ENCODE data around the gene MKX. TPM values are rescaled to one million over a fixed set of nuclear protein-coding genes. Genes with fewer than 3 reads are reported as not detected.

The MKX gene
- polyA plus RNA-seq, 3 donors from 2014 or later = not detected

DNA sequence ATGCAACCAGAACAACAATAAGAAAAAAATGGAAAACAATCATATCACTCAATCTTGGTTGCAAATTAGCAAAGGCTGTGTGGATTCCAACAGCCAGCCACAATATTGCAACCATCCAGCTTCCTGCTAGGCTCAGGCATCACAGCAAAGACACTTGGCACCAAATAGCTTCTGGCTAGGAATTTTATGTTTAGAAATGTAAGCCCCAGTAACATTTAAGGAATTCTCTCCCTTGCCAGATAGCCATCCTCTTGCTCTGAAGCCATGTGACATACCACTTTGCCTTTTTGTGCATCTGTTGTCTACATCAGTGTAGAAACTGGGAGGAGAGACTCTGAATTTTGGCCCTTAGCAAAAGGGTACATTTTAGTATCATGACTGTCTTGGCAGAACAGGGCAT is 22.2 kb downstream of the MKX start:
- Mint-ChIP-seq H3K4me1 (no peaks in the 10 kb centered on the region), H3K27ac (no peak overlapping the region), H3K9me3 (no peaks in the 10 kb centered on the region), H3K4me3 (no peak overlapping the region), H3K36me3 (no peaks in the 10 kb centered on the region), H3K27me3 (ENCODE audit: low read depth in 3 of 3) (peaks cover 0 to 10% (median 2%) of the 10 kb centered on the region in 3 donors)
- no peak for DNase-seq

DNA sequence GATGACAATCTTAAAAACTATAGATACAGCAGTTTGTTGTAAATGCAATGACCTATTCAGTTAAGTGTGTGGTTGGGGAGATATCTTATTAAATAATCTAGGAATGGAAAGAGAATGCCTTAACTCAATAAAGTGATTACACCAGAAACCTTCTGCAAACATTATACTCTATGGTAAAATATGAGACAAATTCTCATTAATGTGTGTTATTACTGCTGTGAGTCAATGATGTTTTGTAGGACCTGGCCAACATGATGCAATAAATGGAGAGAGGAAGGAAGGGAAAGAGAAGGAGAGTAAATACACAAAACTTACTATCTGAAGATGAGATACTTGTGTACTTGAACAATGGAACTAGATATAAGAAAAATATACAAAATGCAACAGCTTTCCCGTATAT is 25.1 kb downstream of the MKX start:
- H3K27me3 Mint-ChIP-seq (ENCODE audit: low read depth in 3 of 3) = peaks cover 0 to 10% (median 2%) of the 10 kb centered on the region in 3 donors
- no peaks in the 10 kb centered on the region for H3K9me3 Mint-ChIP-seq
- no peak overlapping the region for H3K27ac Mint-ChIP-seq
- DNase-seq = no peak
- no peaks in the 10 kb centered on the region for H3K4me1 Mint-ChIP-seq
- no peak overlapping the region for H3K4me3 Mint-ChIP-seq
- H3K36me3 Mint-ChIP-seq = no peaks in the 10 kb centered on the region

DNA sequence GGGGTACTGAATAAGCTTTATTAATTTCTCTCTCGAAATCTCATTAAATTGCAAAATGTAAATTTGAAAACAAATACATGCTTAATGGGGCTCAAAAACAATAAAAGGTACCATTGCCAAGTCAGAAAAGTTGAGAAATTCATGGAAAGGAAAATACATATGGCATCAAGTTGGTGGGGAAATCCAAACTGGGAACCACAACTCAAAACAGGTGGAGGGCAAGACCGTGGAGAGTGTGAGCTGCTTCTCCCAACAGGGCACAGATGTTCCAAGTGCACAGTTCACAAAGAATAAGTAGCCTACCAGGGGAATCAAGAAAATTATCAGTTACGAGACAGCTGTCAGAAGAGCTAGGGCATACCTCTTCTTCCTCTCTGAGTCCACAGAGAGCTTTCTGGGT is 26.6 kb downstream of the MKX start:
- DNase-seq = no peak
- Mint-ChIP-seq H3K4me3 (no peak overlapping the region), H3K27ac (no peak overlapping the region), H3K27me3 (ENCODE audit: low read depth in 3 of 3) (peaks cover 0 to 7% (median 2%) of the 10 kb centered on the region in 3 donors), H3K9me3 (no peaks in the 10 kb centered on the region), H3K36me3 (no peaks in the 10 kb centered on the region), H3K4me1 (no peaks in the 10 kb centered on the region)

DNA sequence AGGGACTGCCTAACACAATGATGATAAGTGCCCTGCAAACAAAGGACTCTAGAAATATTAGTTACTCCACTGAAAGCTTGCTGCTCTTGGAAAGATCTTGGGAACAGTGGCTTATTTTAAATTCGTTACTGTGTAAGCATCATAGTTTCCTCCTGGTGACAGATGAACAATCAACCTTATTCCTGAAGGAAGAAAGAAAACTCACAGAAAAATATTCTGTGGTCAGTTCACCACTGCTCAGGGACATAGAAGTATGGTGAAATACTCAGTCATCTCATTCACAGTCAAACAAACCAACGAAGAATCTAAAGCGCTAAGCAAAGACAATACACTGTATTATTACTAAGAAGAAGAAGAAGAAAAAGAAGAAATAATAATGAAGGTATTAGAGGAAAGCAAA is 27.8 kb downstream of the MKX start:
- Mint-ChIP-seq H3K9me3 (no peaks in the 10 kb centered on the region), H3K4me1 (no peaks in the 10 kb centered on the region), H3K36me3 (no peaks in the 10 kb centered on the region), H3K4me3 (no peak overlapping the region), H3K27ac (no peak overlapping the region), H3K27me3 (ENCODE audit: low read depth in 3 of 3) (peaks cover 0 to 4% (median 3%) of the 10 kb centered on the region in 3 donors)
- DNase-seq = no peak

DNA sequence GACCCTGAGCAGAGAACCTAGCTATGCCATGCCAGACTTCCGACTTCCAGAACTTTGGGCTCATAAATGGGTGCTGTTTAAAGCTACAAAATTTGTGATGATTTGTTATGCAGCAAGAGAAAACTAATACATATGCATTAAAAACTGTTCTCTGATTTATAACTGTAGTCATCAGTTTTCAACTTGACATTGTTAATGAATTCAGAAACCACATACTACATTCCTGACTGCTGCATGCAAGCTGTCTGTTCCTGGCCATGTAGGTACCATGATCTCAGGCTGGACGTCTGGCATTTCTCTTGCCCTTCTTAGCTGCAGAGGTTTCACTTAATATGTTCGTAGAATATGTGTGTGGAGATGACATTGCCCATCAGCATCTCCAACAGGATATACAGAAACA is 28.4 kb downstream of the MKX start:
- no peaks in the 10 kb centered on the region for H3K36me3 Mint-ChIP-seq
- H3K9me3 Mint-ChIP-seq = no peaks in the 10 kb centered on the region
- DNase-seq = no peak
- no peak overlapping the region for H3K27ac Mint-ChIP-seq
- peaks cover 0 to 4% (median 3%) of the 10 kb centered on the region in 3 donors for H3K27me3 Mint-ChIP-seq (ENCODE audit: low read depth in 3 of 3)
- H3K4me3 Mint-ChIP-seq = no peak overlapping the region
- no peaks in the 10 kb centered on the region for H3K4me1 Mint-ChIP-seq

DNA sequence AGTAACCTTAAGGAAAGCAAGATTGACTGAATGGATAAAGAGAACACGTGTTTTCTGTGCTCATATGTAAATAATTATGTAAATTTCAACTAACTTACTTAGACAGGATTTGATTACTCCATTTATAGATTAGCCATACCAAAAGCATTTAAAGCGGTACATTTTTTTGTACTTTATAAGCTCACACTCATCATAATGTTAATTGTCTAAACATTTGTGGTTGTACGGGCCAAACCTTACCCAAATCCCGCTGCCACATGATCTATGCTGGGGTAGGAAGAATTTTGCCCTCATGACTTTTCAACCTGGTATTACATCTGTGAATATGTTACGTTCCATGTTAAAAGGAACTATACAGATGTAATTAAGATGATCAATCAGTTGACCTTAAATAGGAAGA is 29.1 kb downstream of the MKX start:
- Mint-ChIP-seq H3K9me3 (no peaks in the 10 kb centered on the region), H3K27ac (no peak overlapping the region), H3K27me3 (ENCODE audit: low read depth in 3 of 3) (peaks cover 0 to 9% (median 3%) of the 10 kb centered on the region in 3 donors), H3K4me1 (no peaks in the 10 kb centered on the region), H3K4me3 (no peak overlapping the region), H3K36me3 (no peaks in the 10 kb centered on the region)
- DNase-seq = no peak

DNA sequence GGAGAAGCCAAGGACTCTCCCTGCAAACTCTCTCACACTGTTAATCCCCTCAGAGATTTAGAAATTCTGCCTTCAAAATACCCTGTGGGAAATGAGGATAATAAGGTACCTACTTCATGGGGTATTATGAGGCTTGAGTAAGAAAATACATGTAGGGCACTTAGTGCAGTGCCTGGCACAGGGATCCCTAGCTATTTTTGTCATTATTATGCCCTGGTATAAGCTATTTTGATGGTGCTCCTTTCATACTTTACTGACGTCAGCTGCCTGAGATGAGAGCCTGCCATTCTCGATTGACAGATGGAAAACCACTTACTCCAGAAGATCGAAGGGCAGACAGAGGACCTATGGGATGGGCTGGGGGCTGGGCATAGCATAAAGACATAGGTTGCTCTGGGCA is 30.1 kb downstream of the MKX start:
- Mint-ChIP-seq H3K4me1 (no peaks in the 10 kb centered on the region), H3K27ac (no peak overlapping the region), H3K4me3 (no peak overlapping the region), H3K27me3 (ENCODE audit: low read depth in 3 of 3) (peaks cover 0 to 10% (median 3%) of the 10 kb centered on the region in 3 donors), H3K9me3 (no peaks in the 10 kb centered on the region), H3K36me3 (no peaks in the 10 kb centered on the region)
- no peak for DNase-seq

DNA sequence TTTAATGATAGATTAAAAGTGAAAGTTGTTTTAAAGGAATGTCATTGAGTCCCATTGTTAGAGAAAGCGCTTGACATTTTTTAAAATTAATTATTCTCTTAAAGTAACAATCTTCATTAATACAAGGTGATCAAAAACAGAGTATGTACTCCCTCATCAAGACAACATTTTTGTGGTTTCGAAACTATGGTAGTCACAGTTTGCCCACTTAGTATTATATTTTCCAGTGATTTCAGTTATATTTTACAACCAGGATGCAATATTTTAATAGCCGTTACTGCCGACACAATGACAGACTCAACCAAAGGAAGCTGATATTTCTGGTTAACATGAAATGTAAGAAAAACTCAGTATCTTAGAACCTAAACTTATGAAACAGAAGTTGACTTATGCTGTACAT is 31.3 kb downstream of the MKX start:
- H3K36me3 Mint-ChIP-seq = no peaks in the 10 kb centered on the region
- no peaks in the 10 kb centered on the region for H3K9me3 Mint-ChIP-seq
- no peak overlapping the region for H3K27ac Mint-ChIP-seq
- peaks cover 0 to 8% (median 2%) of the 10 kb centered on the region in 3 donors for H3K27me3 Mint-ChIP-seq (ENCODE audit: low read depth in 3 of 3)
- no peaks in the 10 kb centered on the region for H3K4me1 Mint-ChIP-seq
- H3K4me3 Mint-ChIP-seq = no peak overlapping the region
- no peak for DNase-seq

DNA sequence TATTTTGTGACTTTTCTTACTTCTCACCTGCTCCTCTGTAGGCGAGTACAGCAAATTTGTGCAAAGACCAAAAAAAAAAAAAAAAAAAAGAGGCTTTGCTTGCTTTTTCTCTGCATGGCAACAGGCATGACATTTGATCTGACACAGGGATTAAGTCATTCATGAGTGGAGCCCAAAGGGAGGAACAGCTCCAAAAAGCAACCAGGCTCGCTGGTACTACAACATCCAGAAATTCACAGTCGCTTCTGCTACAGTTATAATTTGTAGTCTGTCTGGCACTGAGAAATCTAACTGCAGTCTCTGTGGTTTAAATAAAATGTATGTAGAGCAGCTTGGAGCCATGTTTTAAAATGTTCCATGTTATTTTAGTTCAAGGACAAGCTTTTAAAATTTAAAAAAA is 31.7 kb downstream of the MKX start:
- no peaks in the 10 kb centered on the region for H3K4me1 Mint-ChIP-seq
- H3K27me3 Mint-ChIP-seq (ENCODE audit: low read depth in 3 of 3) = peaks cover 0 to 8% (median 2%) of the 10 kb centered on the region in 3 donors
- DNase-seq = no peak
- no peak overlapping the region for H3K27ac Mint-ChIP-seq
- H3K36me3 Mint-ChIP-seq = no peaks in the 10 kb centered on the region
- no peaks in the 10 kb centered on the region for H3K9me3 Mint-ChIP-seq
- no peak overlapping the region for H3K4me3 Mint-ChIP-seq

DNA sequence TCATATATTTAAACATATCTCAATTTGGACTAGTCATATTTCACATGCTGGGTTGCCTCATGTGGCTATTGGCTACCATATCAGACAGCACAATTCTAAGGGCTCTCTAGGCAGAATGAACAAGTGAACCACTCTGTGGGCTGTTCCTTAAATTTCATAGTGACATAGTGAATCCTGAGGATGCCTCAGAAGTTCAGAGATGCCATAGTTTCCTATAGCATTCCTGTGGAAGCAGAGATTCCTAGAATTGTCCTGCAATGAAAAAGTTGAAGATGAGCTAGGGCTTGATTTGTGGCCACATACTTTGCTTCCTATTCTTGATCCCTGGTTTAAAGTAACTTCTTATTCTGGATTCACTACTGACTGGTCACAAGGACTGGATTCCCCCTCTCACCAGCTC is 35.6 kb downstream of the MKX start:
- DNase-seq = no peak
- Mint-ChIP-seq H3K4me1 (no peaks in the 10 kb centered on the region), H3K9me3 (no peaks in the 10 kb centered on the region), H3K4me3 (no peak overlapping the region), H3K36me3 (no peaks in the 10 kb centered on the region), H3K27ac (no peak overlapping the region), H3K27me3 (ENCODE audit: low read depth in 3 of 3) (peaks cover 0 to 7% (median 2%) of the 10 kb centered on the region in 3 donors)

DNA sequence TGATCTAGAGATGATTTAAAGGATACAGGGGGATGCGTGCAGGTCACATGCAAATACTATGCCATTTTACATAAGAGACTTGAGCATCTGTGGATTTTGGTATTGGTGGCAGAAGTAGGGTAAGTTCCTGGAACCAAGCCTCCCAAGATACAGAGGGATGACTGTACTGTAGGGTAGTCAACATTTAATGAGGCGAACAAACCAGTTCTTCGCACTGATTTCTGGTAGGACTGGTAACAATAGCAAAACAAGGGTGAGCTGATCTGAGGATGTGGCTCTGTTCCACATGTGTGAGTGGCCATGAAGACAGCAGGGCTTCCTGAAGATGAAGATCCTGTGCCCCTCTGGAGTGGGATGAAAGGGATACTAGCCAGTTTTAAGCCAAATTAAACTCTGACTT is 36.3 kb downstream of the MKX start:
- peaks cover 0 to 7% (median 2%) of the 10 kb centered on the region in 3 donors for H3K27me3 Mint-ChIP-seq (ENCODE audit: low read depth in 3 of 3)
- H3K9me3 Mint-ChIP-seq = no peaks in the 10 kb centered on the region
- H3K4me1 Mint-ChIP-seq = no peaks in the 10 kb centered on the region
- DNase-seq = no peak
- H3K4me3 Mint-ChIP-seq = no peak overlapping the region
- no peak overlapping the region for H3K27ac Mint-ChIP-seq
- H3K36me3 Mint-ChIP-seq = no peaks in the 10 kb centered on the region

DNA sequence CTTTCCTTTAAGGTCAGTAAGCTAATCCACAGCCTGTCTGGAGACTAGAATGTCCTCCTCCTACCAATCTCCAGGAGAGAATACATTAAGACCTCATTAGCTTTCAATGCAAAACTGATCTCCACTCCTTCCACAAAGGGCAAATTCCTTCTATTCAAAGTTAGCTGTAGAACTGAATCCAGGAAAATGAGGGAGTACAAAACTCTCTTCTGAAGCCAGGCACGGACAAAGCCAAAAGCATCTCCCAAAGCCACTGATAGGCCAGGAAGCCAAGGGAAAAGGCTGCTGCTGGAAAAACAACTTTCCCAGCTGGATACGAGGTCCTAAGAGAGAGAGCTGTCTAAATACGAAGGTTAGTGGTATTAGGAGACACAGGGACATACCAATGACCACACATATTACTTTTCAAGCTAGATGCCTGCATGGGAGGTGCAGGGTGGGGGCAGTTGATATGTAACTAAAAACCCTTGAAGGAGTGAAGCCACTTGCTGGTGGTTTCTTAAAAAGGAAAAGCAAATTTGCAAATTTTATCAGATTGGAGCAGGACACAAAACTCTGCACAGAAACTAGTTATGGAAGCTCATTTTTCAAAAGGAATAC is 43.6 kb downstream of the MKX start:
- Mint-ChIP-seq H3K27ac (no peak overlapping the region), H3K4me1 (no peaks in the 10 kb centered on the region), H3K36me3 (no peaks in the 10 kb centered on the region), H3K9me3 (no peaks in the 10 kb centered on the region), H3K4me3 (no peak overlapping the region), H3K27me3 (ENCODE audit: low read depth in 3 of 3) (peaks cover 0 to 10% (median 3%) of the 10 kb centered on the region in 3 donors)
- no peak for DNase-seq

DNA sequence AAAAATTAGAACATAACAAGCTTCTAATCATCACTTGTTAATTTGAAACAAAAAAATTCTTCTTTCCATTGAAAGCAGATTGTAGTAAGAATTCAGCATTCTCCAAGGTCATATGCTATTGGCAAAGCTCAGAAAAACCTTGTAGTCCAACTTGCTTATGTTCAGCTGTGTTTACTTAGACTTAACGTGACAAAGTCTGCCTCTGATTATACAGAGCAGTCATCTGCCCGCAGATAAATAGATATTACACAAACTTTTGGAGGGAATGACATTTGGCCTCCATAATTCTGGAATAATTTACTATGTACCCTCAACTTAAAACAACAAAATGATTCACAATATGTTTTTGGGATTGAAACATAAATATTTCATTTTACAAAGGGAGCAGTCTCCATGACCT is 45.8 kb downstream of the MKX start:
- peaks cover 0 to 10% (median 4%) of the 10 kb centered on the region in 3 donors for H3K27me3 Mint-ChIP-seq (ENCODE audit: low read depth in 3 of 3)
- no peaks in the 10 kb centered on the region for H3K36me3 Mint-ChIP-seq
- no peak overlapping the region for H3K4me3 Mint-ChIP-seq
- H3K4me1 Mint-ChIP-seq = no peaks in the 10 kb centered on the region
- no peaks in the 10 kb centered on the region for H3K9me3 Mint-ChIP-seq
- H3K27ac Mint-ChIP-seq = no peak overlapping the region
- no peak for DNase-seq

DNA sequence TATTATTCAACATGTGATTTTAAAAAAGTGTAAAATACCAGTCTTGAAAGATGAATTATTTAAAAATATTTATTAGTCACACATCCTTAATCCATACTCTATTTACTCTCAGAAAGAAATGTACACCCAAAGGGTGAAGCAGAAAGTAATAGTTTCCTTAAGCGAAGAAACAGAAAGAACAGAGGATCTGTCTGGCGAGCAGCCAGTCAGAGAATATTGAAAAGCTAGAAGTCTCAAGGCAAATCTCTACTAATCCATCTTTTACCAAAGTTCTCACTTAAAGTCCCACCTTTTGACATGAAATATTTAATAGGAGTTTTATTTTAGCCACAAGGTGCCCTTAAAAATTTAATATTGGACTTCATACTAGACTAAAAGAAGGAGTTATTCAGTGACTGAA is 46.7 kb downstream of the MKX start:
- peaks cover 0 to 12% (median 4%) of the 10 kb centered on the region in 3 donors for H3K27me3 Mint-ChIP-seq (ENCODE audit: low read depth in 3 of 3)
- no peak overlapping the region for H3K27ac Mint-ChIP-seq
- no peak for DNase-seq
- no peaks in the 10 kb centered on the region for H3K9me3 Mint-ChIP-seq
- no peak overlapping the region for H3K4me3 Mint-ChIP-seq
- no peaks in the 10 kb centered on the region for H3K36me3 Mint-ChIP-seq
- no peaks in the 10 kb centered on the region for H3K4me1 Mint-ChIP-seq

DNA sequence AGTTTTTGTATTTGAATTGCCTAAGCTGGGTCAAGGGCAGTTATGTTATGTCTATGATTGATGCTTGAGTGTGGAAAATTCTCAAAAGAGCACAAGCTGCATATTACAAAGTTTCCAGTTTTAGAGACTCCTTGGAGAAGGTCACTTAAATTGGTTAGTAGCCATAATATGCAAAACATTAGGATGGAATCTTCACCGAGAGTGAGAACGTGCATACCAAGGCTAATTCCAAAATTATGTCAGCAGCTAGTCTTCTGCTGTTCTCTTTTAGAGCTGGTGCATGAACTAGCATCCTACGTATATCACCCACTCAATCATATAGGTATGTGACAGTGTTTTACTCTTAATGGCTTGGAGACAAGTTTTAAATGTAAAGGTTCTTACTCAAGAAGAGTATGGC is 49.2 kb downstream of the MKX start:
- Mint-ChIP-seq H3K9me3 (no peaks in the 10 kb centered on the region), H3K4me3 (no peak overlapping the region), H3K4me1 (no peaks in the 10 kb centered on the region), H3K36me3 (no peaks in the 10 kb centered on the region), H3K27ac (no peak overlapping the region), H3K27me3 (ENCODE audit: low read depth in 3 of 3) (peaks cover 2 to 9% (median 4%) of the 10 kb centered on the region in 3 donors)
- DNase-seq = no peak

Data from immature natural killer cell (primary cell).